HG02759 (cell line): ENCODE data around the gene TRIM32.

Experiments used
- ATAC-seq: cut with Tn5 transposase; IDR thresholded peaks from one replicate; pipeline ENCODE4 v1.9.1; 2021; ENCODE audit warnings: mild to moderate bottlenecking, moderate library complexity; ENCODE audit not compliant: unreplicated experiment

TRIM32 gene

GRCh38 chr9:116703634-116704033 is 16.5 kb downstream of the TRIM32 start:
- no peak for ATAC-seq

- ATAC-seq = no peak
Measured at GRCh38 chr9:116704470-116704869, 17.4 kb downstream of the TRIM32 start.

- ATAC-seq = no peak
Measured at GRCh38 chr9:116705531-116705930, 18.4 kb downstream of the TRIM32 start.

- ATAC-seq = no peak
Measured at GRCh38 chr9:116706310-116707290, 19.5 kb downstream of the TRIM32 start.

- ATAC-seq = no peak
Measured at GRCh38 chr9:116712781-116713180, 25.7 kb downstream of the TRIM32 start.

GRCh38 chr9:116713271-116713670 is 26.2 kb downstream of the TRIM32 start:
- no peak for ATAC-seq

- ATAC-seq = no peak
Measured at GRCh38 chr9:116715751-116716150, 28.6 kb downstream of the TRIM32 start.

GRCh38 chr9:116716438-116716837 is 29.3 kb downstream of the TRIM32 start:
- no peak for ATAC-seq

- no peak for ATAC-seq
Measured at GRCh38 chr9:116717150-116717549, 30.0 kb downstream of the TRIM32 start.

GRCh38 chr9:116718111-116718510 is 31.0 kb downstream of the TRIM32 start:
- ATAC-seq = no peak

- ATAC-seq = no peak
Measured at GRCh38 chr9:116720111-116720510, 33.0 kb downstream of the TRIM32 start.

GRCh38 chr9:116721411-116721810 is 34.3 kb downstream of the TRIM32 start:
- no peak for ATAC-seq

GRCh38 chr9:116721944-116722343 is 34.8 kb downstream of the TRIM32 start:
- no peak for ATAC-seq

- no peak for ATAC-seq
Measured at GRCh38 chr9:116724123-116724522, 37.0 kb downstream of the TRIM32 start.

- ATAC-seq = no peak
Measured at GRCh38 chr9:116726602-116727001, 39.5 kb downstream of the TRIM32 start.

- no peak for ATAC-seq
Measured at GRCh38 chr9:116733010-116733641, 46.0 kb downstream of the TRIM32 start.

- ATAC-seq = no peak
Measured at GRCh38 chr9:116736399-116737151, 49.5 kb downstream of the TRIM32 start.

GRCh38 chr9:116737152-116737546 is 50.0 kb downstream of the TRIM32 start:
- no peak for ATAC-seq

- no peak for ATAC-seq
Measured at GRCh38 chr9:116741086-116741740, 54.1 kb downstream of the TRIM32 start.

- ATAC-seq = no peak
Measured at GRCh38 chr9:116741742-116742141, 54.6 kb downstream of the TRIM32 start.

- ATAC-seq = no peak
Measured at GRCh38 chr9:116749176-116749575, 62.1 kb downstream of the TRIM32 start.
